WERI-Rb-1 (cell line): ENCODE data around the gene ATXN7.

Source experiments
- DNase-seq: peaks from one replicate; pipeline ENCODE4 v3.0.0-alpha.2; 2020
- H3K27ac ChIP-seq: fragments of 250-450 bp; sonication (Bioruptor Pico); 2 replicates; pipeline ENCODE4 v1.5.1; 2020; ENCODE audit warnings: mild to moderate bottlenecking, moderate library complexity
- H3K27me3 ChIP-seq: fragments of 250-450 bp; sonication (Bioruptor Pico); 2 replicates; pipeline ENCODE4 v1.5.1; 2021; ENCODE audit warnings: mild to moderate bottlenecking, low read depth, moderate library complexity; ENCODE audit not compliant: insufficient read depth, severe bottlenecking
- H3K36me3 ChIP-seq: fragments of 250-450 bp; sonication (Bioruptor Pico); 2 replicates; pipeline ENCODE4 v1.5.1; 2020; ENCODE audit warnings: mild to moderate bottlenecking, moderate library complexity
- H3K4me3 ChIP-seq: 2 replicates; pipeline ENCODE4 v1.5.1; 2011; ENCODE audit warnings: low read depth, mild to moderate bottlenecking, control low read depth, low read length
- H3K9me3 ChIP-seq: fragments of 250-450 bp; sonication (Bioruptor Pico); 2 replicates; pipeline ENCODE4 v1.5.1; 2021; ENCODE audit warnings: mild to moderate bottlenecking, moderate library complexity; ENCODE audit not compliant: severe bottlenecking
- TF ChIP-seq, protein P1 (sequence below): IDR thresholded peaks from 2 replicates; pipeline ENCODE4 v1.5.1; 2011; ENCODE audit warnings: low read depth, mild to moderate bottlenecking, control low read depth, inconsistent platforms, low read length

The ATXN7 gene

DNA sequence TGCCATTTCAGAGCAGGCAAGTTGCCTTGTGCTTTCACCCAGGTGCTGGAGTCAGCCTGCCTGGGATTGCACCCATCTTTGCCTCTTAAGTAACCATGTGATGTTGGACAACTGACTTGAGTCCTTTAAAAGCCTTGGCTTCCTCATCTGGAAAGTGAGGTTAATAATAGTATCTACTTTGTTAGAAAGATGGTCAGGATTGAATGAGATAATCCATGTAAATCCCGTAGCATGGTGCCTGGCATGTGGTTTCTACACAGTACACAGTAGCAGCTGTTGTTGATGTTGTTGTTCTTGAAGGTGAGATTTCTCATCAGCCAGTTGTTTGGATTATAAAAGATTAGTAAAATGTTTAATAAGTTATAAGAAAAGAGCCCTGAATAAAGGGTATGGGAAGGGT lies 110.8 kb downstream of the ATXN7 start:
- DNase-seq, result peak; percentile 30
- H3K36me3 ChIP-seq, result no peaks in the 10 kb centered on the region; the same call in none of the 2 replicates
- no peak overlapping the region for H3K27ac ChIP-seq
- H3K27me3 ChIP-seq, result no peaks in the 10 kb centered on the region
- H3K9me3 ChIP-seq, result no peaks in the 10 kb centered on the region
- no peak overlapping the region for H3K4me3 ChIP-seq
- TF ChIP-seq, protein P1, sequence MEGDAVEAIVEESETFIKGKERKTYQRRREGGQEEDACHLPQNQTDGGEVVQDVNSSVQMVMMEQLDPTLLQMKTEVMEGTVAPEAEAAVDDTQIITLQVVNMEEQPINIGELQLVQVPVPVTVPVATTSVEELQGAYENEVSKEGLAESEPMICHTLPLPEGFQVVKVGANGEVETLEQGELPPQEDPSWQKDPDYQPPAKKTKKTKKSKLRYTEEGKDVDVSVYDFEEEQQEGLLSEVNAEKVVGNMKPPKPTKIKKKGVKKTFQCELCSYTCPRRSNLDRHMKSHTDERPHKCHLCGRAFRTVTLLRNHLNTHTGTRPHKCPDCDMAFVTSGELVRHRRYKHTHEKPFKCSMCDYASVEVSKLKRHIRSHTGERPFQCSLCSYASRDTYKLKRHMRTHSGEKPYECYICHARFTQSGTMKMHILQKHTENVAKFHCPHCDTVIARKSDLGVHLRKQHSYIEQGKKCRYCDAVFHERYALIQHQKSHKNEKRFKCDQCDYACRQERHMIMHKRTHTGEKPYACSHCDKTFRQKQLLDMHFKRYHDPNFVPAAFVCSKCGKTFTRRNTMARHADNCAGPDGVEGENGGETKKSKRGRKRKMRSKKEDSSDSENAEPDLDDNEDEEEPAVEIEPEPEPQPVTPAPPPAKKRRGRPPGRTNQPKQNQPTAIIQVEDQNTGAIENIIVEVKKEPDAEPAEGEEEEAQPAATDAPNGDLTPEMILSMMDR, result no peak

DNA sequence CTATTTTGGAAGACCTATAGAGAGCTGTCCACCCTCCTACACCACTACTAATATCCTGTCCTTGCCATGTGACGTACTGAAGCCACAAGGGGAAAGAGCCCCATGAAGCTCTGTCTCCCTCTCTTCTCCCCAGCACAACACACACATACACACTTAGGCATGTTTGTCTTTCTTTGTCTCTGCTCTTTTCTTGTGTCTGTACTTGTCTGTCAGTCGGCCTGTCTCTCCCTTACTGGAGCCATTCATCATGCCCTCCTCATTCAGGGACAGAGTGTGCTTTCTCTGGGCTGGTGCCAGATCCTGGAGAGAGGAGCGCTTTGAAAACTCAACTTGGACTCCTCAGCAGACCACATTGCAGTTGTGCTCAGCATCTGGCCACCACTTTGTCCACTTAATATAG lies 112.1 kb downstream of the ATXN7 start:
- Histone ChIP-seq H3K27ac (no peak overlapping the region), H3K36me3 (peaks cover 9% of the 10 kb centered on the region), H3K9me3 (no peaks in the 10 kb centered on the region), H3K4me3 (no peak overlapping the region), H3K27me3 (no peaks in the 10 kb centered on the region)
- TF ChIP-seq, protein P1, result no peak
- no peak for DNase-seq

DNA sequence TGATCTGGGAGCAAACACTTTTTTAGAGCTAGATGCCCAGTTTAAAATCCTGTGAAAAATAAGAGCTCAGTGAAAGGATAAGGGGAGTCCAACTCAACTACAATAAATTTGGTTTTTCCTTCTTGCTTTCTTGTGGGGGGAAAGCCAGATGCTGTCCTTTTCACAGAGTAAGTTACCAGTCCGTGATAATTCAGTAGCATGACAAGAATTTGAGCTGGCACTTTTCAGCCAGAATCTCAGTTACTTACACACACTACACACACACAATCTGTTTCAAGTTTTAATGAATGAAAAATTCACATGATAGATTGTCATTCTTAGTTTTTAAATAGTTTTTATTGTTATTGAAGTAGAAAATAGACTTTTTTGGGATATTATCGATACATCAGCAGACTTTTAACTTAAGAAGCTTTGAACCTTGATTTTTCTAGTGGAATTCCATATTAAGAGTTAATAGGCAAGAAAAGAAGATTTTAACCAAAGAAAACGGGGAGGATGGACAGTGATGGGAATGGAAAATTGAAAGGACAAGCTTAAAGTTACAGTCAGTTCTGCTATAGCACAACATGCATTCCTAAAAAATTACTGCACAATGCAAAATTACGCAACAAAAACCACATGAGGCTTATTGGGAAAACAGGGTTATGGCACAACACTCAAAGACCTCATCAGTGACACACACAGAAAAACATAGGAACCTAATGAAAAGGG lies 112.6 kb downstream of the ATXN7 start:
- no peak overlapping the region for H3K27ac ChIP-seq

DNA sequence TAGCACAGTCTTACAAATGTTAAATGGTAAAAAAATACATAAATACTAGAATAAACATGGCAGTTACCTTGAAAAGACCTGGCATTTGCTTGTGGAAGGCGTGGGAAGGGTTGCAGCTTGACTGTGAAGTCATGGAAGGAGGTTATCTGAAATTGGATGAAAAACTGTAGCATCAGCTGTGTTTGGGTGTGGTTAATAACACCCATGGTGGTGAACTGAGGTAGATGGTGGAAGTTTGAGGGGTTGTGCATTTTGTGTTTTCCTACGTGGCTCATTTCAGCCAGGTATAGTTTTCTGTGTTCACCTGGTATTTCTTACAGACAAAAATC lies 113.2 kb downstream of the ATXN7 start:
- TF ChIP-seq, protein P1, result no peak
- DNase-seq, result no peak
- no peak overlapping the region for H3K4me3 ChIP-seq
- H3K27ac ChIP-seq, result no peak overlapping the region
- no peaks in the 10 kb centered on the region for H3K9me3 ChIP-seq
- H3K27me3 ChIP-seq, result no peaks in the 10 kb centered on the region
- H3K36me3 ChIP-seq, result peaks cover 20% of the 10 kb centered on the region

More for the DNA sequence above, 112.6 kb downstream of the ATXN7 start:
- no peak overlapping the region for H3K4me3 ChIP-seq
- TF ChIP-seq, protein P1, result no peak
- DNase-seq, result no peak
- no peaks in the 10 kb centered on the region for H3K27me3 ChIP-seq
- peaks cover 15% of the 10 kb centered on the region for H3K36me3 ChIP-seq
- H3K9me3 ChIP-seq, result no peaks in the 10 kb centered on the region

DNA sequence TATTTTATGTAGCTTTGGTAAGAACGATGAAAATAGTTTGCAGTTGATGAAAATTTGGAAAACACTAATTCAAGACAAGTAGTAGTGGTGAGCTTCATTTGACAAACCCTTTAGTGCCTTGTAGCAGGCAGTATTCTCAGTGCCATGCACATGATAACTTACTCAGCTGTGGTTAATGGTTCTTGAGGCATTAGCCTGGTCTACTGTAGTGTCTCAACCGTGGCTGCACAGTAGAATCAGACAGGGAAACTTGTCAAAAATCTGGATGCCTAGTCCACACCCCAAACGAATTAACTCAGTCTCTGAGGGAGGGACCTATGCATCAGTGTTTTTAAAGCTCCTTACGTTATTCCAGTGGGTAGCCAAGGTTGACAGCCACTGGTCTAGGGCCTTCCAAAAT lies 114.2 kb downstream of the ATXN7 start:
- DNase-seq, result no peak

More for the DNA sequence above, 114.2 kb downstream of the ATXN7 start:
- H3K9me3 ChIP-seq, result no peaks in the 10 kb centered on the region
- H3K36me3 ChIP-seq, result peaks cover 29% of the 10 kb centered on the region
- TF ChIP-seq, protein P1, result no peak
- H3K27ac ChIP-seq, result no peak overlapping the region
- H3K4me3 ChIP-seq, result no peak overlapping the region
- no peaks in the 10 kb centered on the region for H3K27me3 ChIP-seq
